OCI-LY1 (cell line): Measurements from ENCODE around the gene OSBPL5.

Source experiments
- H2AFZ ChIP-seq: fragments of 200-600 bp; sonication (generic), shearing (Covaris generic); 2 replicates; pipeline ENCODE4 v1.6.0; 2014; ENCODE audit warnings: antibody characterized with exemption, mild to moderate bottlenecking, low read length
- H3F3A ChIP-seq: fragments of 200-600 bp; sonication (generic), shearing (Covaris generic); 2 replicates; pipeline ENCODE4 v1.6.0; 2014; ENCODE audit warnings: mild to moderate bottlenecking, antibody characterized with exemption, low read length, moderate library complexity; ENCODE audit not compliant: insufficient read depth
- H3K27ac ChIP-seq: fragments of 200-600 bp; sonication (generic); 2 replicates; pipeline ENCODE4 v1.5.1; 2014; ENCODE audit warnings: low read length, mixed run types, mild to moderate bottlenecking, low read depth; ENCODE audit not compliant: poor library complexity, severe bottlenecking
- H3K27me3 ChIP-seq: fragments of 200-600 bp; sonication (generic); 2 replicates; pipeline ENCODE4 v1.6.0; 2014; ENCODE audit warnings: antibody characterized with exemption, mild to moderate bottlenecking, low read length, moderate library complexity; ENCODE audit not compliant: insufficient read depth
- H3K36me3 ChIP-seq: fragments of 200-600 bp; sonication (generic); 2 replicates; pipeline ENCODE4 v1.6.1; 2014; ENCODE audit warnings: mild to moderate bottlenecking, antibody characterized with exemption, low read length, moderate library complexity, mixed read lengths; ENCODE audit not compliant: insufficient read depth
- H3K4me1 ChIP-seq: fragments of 200-600 bp; sonication (generic); 2 replicates; pipeline ENCODE4 v1.5.1; 2014; ENCODE audit warnings: mild to moderate bottlenecking, low read length, moderate library complexity; ENCODE audit not compliant: insufficient read depth, severe bottlenecking
- H3K4me2 ChIP-seq: fragments of 200-600 bp; sonication (generic), shearing (Covaris generic); 2 replicates; pipeline ENCODE4 v1.6.1; 2014; ENCODE audit warnings: low read length
- H3K4me3 ChIP-seq: fragments of 200-600 bp; sonication (generic); 2 replicates; pipeline ENCODE4 v1.5.1; 2014; ENCODE audit warnings: low read length, low read depth, mild to moderate bottlenecking, mixed read lengths; ENCODE audit not compliant: poor library complexity, severe bottlenecking
- H3K79me2 ChIP-seq: fragments of 200-600 bp; shearing (Covaris generic); 2 replicates; pipeline ENCODE4 v1.6.1; 2016; ENCODE audit warnings: mixed run types, low read length, mixed read lengths; ENCODE audit not compliant: insufficient read depth
- H3K9ac ChIP-seq: fragments of 200-600 bp; sonication (generic), shearing (Covaris generic); 2 replicates; pipeline ENCODE4 v1.6.1; 2014; ENCODE audit warnings: mild to moderate bottlenecking, low read length, mixed read lengths
- H3K9me2 ChIP-seq: fragments of 200-600 bp; sonication (generic), shearing (Covaris generic); 2 replicates; pipeline ENCODE4 v1.6.1; 2014; ENCODE audit warnings: low read depth, mild to moderate bottlenecking, low read length, mixed read lengths
- H3K9me3 ChIP-seq: fragments of 200-600 bp; shearing (Covaris generic); 2 replicates; pipeline ENCODE4 v1.6.1; 2014; ENCODE audit warnings: low read length, mixed read lengths
- H4K20me1 ChIP-seq: fragments of 200-600 bp; sonication (generic), shearing (Covaris generic); 2 replicates; pipeline ENCODE4 v1.6.0; 2016; ENCODE audit warnings: mild to moderate bottlenecking, low read length; ENCODE audit not compliant: insufficient read depth
- EZH2 ChIP-seq: fragments of 200-600 bp; sonication (generic), shearing (Covaris generic); IDR thresholded peaks from 2 replicates; pipeline ENCODE4 v1.8.0; 2017; ENCODE audit warnings: borderline replicate concordance, mixed run types, mild to moderate bottlenecking, antibody characterized with exemption, low read length, moderate library complexity, mixed read lengths
- TF ChIP-seq, protein P1 (sequence below): fragments of 200-600 bp; sonication (generic), shearing (Covaris generic); IDR thresholded peaks from 2 replicates; pipeline ENCODE4 v1.5.1; 2017; ENCODE audit warnings: mild to moderate bottlenecking, antibody characterized with exemption, low read length, moderate library complexity, mixed read lengths

OSBPL5 gene

DNA sequence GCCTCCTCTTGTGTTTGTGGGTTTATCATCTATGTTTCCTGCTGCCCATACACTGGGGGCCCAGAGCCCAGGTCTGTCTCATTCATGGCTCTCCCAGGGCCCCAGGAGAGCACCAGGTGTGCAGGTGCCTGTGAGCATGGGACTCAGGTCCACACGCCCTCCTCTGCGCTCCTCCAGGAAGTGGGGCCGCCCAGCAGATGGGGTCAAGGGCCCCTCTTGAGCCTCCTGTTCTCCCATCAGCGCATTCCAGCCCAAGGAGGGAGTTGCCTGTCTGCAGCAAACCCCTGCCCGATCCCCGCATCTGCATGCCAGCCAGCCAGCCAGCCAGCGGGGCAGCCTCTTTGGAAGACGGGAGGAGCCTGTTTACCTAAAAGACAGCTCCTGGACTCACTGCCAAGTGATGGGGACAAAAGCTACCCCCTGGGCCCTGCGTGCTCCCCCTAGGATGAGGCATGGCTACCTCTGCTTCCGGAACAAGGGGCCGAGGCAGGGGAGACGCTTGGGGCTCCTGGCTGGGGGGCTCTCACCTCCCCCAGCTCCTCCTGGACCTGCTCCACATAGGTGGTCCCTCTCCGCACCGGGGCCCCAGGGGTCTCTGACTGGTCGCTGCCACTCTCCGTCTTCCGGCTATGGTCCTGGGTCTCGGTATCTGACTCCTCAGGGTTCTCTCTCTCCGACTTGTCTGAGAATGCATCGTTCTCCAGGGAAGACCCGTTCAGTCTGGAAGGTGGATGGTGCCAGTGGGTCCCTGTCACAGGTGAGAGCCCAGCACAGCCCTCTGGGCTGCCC is 58.2 kb downstream of the OSBPL5 start:
- Histone ChIP-seq H3K79me2 (no peaks in the 10 kb centered on the region), H3F3A (no peaks in the 10 kb centered on the region), H3K9me2 (no peaks in the 10 kb centered on the region), H3K4me2 (no peak overlapping the region), H3K36me3 (no peaks in the 10 kb centered on the region), H3K9me3 (no peaks in the 10 kb centered on the region), H4K20me1 (no peaks in the 10 kb centered on the region), H3K9ac (no peak overlapping the region), H2AFZ (no peak overlapping the region), H3K4me1 (no peaks in the 10 kb centered on the region), H3K27ac (no peak overlapping the region), H3K4me3 (no peak overlapping the region), H3K27me3 (0 out of 2 replicates have a peak, but pooled peaks cover 9% of the 10 kb centered on the region)
- TF ChIP-seq, protein P1, sequence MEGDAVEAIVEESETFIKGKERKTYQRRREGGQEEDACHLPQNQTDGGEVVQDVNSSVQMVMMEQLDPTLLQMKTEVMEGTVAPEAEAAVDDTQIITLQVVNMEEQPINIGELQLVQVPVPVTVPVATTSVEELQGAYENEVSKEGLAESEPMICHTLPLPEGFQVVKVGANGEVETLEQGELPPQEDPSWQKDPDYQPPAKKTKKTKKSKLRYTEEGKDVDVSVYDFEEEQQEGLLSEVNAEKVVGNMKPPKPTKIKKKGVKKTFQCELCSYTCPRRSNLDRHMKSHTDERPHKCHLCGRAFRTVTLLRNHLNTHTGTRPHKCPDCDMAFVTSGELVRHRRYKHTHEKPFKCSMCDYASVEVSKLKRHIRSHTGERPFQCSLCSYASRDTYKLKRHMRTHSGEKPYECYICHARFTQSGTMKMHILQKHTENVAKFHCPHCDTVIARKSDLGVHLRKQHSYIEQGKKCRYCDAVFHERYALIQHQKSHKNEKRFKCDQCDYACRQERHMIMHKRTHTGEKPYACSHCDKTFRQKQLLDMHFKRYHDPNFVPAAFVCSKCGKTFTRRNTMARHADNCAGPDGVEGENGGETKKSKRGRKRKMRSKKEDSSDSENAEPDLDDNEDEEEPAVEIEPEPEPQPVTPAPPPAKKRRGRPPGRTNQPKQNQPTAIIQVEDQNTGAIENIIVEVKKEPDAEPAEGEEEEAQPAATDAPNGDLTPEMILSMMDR, result no peak
- no peak for TF ChIP-seq EZH2

DNA sequence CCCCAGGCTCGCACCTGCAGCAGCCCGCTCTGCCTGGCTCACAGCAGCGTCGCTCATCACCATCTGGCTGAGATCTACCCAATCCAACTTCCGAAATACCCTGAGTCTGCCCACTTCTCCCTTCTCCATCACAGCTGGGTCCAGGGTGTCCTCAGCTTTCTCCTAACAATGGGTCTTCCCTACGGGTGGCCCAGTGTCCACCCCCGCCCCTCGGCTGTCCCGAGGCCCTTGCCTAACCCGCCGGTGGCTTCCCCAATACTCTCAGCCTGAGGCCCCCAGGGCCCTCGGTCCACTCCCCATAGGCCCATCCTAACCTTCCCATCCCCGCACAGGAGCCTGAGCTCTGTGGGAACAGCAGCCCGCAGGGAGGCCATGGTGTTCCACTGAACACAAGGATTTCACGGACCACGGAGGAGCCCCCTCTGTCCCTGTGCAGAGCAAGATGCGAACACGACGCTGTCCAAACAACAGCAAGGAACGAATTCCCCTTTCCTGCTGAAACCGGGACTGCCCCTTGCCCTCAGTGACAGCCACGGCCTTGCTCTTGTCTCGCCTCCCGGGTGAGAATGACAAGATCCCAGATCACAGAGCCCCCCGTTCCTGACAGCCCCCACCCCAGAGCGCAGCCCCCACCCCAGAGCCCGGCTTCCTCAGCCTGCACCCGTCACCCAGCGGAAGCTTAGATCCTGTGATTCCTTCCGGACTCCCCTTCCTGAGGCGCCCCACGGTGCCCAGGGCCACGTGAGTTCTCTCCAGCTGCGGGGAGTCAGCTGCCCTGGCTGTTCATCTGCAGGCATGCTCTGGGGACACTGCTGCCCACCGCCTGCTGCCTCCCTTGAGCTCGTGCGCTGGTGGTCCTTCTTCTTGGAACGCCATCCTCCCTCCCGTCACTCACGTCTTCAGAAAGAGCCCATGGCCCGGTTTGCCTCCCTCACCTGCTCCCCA is 59.0 kb downstream of the OSBPL5 start:
- H3K4me2 ChIP-seq, result no peak overlapping the region
- H3K79me2 ChIP-seq, result no peaks in the 10 kb centered on the region
- 0 out of 2 replicates have a peak, but pooled peaks cover 9% of the 10 kb centered on the region for H3K27me3 ChIP-seq
- no peak overlapping the region for H3K9ac ChIP-seq
- no peaks in the 10 kb centered on the region for H4K20me1 ChIP-seq
- no peaks in the 10 kb centered on the region for H3K4me1 ChIP-seq
- no peak overlapping the region for H3K27ac ChIP-seq
- H3K36me3 ChIP-seq, result no peaks in the 10 kb centered on the region
- H2AFZ ChIP-seq, result no peak overlapping the region
- no peaks in the 10 kb centered on the region for H3K9me3 ChIP-seq
- H3K9me2 ChIP-seq, result no peaks in the 10 kb centered on the region
- H3K4me3 ChIP-seq, result no peak overlapping the region
- no peaks in the 10 kb centered on the region for H3F3A ChIP-seq
- TF ChIP-seq, protein P1, result no peak
- TF ChIP-seq EZH2, result no peak

- Histone ChIP-seq H3K9ac (no peak overlapping the region), H2AFZ (no peak overlapping the region), H3K4me2 (no peak overlapping the region), H3K27ac (no peak overlapping the region), H3K36me3 (no peaks in the 10 kb centered on the region), H3K9me3 (no peaks in the 10 kb centered on the region), H4K20me1 (no peaks in the 10 kb centered on the region), H3K79me2 (no peaks in the 10 kb centered on the region), H3K9me2 (no peaks in the 10 kb centered on the region), H3F3A (no peaks in the 10 kb centered on the region), H3K4me3 (no peak overlapping the region), H3K4me1 (no peaks in the 10 kb centered on the region), H3K27me3 (0 out of 2 replicates have a peak, but pooled peaks cover 9% of the 10 kb centered on the region)
- TF ChIP-seq, protein P1, result no peak
- no peak for TF ChIP-seq EZH2
Observed at GRCh38 chr11:3104961-3105790, 59.9 kb downstream of the OSBPL5 start.
